ENCODE data around the gene TOR1A.
A peak's percentile ranks its signal among the peaks of the same experiment; 100 is the strongest.

The TOR1A gene

DNA sequence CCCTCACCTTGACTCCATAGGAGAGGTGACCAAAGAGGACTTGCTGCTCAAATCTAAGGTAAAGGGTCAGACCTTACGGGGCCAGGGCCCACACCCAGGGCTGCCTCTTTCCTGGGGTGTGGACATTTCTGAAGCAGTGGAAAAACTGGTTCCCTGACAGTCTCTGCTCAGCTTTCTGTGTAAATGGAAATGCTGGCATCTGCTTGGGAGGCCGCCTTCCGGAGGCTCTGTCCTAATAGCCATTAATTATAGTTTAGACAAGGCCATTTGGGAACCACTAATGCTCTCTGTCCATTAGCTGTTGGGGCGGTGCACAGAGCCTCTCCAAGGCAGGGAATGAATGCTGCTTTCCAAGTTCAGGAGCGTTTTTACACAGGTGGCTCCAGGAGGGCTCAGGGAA, 28.6 kb upstream of the TOR1A start:
- no peak for DNase-seq (ENCODE audit: low read depth in 2 of 2)

DNA sequence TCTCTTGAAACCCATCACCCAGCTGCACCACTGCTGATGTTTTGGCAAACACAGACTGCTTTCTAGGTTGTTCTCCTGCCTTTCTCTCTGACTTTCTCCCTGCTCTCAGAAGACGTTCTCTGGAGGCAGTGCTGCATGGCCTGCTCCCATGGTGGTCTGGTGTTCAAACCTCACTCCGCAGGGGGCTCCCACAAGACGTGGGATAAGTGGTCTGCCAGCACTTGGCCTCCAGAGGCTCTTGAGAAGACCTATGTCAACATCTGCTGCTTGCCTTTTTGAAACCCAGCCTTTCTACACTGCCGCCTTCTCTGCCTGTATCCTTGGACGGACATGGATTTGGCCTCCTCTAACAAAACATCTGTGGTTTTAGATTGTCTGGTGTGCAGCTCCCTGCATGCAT, 27.9 kb upstream of the TOR1A start:
- DNase-seq (ENCODE audit: low read depth in 2 of 2) = no peak

DNA sequence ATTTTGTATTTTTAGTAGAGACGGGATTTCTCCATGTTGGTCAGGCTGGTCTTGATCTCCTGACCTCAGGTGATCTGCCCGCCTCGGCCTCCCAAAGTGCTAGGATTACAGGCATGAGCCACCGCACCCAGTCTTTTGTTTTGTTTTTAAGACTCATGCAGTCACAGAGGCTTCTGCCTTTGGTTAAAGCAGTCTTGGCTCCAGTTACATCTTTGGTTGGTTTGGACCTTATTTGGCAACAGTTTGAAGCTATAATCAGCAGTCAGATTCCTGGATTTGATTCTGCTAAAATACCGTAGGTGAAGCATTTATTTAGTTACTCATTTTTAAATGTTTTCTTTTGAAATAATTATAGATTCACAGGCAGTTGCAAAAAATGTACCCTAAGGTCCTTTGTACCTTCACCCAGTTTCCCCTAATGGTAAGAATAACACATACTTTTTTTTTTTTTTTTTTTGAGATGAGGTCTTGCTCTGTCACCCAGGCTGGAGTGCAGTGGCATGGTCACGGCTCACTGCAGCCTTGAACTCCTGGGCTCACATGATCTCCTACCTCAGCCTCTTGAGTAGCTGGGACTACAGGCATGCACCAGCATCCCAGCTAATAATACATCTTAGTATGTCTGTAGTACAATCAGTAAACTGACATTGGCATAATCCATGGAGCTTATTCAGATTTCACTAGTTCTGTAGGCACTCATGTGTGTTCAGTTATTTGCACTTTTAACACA, 27.1 kb upstream of the TOR1A start:
- DNase-seq (ENCODE audit: low read depth in 2 of 2) = no peak

DNA sequence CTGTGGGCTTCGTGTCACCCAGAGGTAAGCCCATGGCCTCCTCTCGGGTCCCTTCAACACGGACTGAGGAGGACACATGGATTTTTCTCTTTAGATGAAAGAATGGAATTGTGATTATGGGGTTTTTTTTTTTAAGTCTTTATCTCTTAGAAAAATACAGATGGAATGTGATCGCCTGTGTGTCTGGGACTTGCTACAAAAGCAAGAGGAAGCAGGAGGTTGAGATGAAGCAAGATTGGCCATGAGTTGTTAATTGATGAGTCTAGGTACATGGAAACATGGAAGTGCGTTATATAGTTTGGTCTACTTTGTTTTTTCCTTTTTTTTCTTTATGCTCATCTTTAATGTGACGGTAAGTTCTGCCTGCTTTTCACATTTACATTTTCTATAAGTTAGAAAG, 26.0 kb upstream of the TOR1A start:
- DNase-seq (ENCODE audit: low read depth in 2 of 2) = no peak

DNA sequence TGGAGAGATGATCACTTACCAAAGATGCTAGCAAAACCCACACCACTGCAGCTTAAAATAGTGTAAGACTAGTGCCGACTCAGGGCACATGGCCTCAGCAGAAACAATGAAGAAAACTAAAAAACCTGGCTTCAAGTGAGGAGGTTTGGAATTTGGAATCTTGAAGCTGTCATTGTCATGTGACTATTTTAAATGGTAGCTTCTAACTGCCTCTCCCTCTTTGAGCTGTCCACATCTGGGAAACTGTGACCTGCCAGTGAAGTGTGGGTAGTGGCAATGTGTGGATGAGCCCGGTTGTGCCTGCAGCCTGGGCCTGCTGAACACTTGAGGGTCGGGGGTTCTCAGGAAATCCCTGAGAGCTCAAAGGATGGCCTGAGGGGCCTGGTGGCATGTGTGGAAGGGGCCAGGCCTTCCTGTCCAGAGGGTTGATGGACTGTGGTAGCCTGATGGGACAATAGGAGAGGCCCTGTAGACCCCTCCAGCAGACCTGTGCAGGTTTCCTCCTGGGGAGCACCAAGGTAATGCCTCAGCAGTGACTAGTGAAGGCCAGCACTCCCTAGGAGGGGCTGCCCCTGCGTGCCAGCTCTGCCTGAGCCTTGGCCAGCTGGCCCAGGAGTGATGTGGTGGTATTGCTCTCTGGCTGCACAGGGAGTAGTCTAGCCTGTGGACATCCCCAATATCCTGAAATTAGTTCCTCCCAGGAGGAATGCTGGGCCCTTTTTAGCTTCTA, 24.9 kb upstream of the TOR1A start:
- DNase-seq (ENCODE audit: low read depth in 2 of 2) = no peak

DNA sequence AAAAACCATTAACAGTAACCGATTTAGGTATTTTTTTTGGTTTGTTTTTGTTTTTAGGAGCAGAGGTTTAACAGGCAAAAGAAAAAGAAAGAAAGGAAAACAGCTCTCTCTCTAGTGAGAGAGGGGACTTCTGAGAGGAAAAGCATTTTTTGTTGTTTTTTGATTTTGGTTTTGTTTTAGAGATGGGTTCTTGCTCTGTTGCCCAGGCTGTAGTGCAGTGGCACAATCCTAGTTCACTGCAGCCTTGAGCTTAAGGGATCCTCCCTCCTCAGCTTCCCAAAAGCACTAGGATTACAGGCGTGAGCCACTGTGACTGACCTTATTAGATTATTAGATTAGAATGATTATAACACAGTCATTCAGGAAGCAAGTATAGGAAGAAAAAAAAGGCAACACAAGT, 21.4 kb upstream of the TOR1A start:
- no peak for DNase-seq (ENCODE audit: low read depth in 2 of 2)

DNA sequence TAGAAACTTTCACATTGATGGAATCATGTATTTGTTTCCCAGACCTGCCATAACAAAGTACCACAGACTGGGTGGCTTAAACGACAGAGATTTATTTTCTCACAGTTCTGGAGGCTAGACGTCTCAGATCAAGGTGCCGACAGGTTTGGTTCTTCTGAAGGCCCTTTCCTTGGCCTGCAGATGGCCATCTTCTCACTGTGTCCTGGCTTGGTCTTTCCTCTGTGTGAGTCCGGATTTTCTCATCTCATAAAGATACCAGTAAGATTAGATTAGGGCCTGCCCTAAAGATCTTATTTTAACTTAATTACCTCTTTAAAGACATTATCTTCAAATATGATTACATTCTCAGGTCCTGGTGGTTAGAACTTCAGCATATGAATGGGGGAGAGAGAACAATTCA, 17.1 kb upstream of the TOR1A start:
- no peak for DNase-seq (ENCODE audit: low read depth in 2 of 2)

DNA sequence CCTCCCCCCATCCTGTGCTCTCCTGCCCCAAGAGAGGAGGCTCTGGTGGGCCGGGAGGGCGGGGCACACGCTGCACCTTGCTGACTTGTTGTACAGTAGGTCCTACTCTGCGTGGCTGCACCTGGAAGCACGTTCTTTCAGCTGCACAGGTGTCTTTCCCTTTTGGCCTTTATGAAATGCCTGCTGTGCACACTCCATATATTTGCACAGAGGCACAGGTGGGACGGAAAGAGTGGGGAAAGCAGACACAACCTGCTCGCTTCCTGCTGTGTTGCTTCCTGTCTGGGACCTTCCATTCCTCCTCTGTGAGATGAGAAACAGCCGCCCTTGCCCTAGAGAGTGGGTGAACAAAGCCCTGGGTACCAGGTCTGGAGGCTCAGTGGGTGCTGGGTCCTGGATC, 16.1 kb upstream of the TOR1A start:
- DNase-seq (ENCODE audit: low read depth in 2 of 2) = no peak

DNA sequence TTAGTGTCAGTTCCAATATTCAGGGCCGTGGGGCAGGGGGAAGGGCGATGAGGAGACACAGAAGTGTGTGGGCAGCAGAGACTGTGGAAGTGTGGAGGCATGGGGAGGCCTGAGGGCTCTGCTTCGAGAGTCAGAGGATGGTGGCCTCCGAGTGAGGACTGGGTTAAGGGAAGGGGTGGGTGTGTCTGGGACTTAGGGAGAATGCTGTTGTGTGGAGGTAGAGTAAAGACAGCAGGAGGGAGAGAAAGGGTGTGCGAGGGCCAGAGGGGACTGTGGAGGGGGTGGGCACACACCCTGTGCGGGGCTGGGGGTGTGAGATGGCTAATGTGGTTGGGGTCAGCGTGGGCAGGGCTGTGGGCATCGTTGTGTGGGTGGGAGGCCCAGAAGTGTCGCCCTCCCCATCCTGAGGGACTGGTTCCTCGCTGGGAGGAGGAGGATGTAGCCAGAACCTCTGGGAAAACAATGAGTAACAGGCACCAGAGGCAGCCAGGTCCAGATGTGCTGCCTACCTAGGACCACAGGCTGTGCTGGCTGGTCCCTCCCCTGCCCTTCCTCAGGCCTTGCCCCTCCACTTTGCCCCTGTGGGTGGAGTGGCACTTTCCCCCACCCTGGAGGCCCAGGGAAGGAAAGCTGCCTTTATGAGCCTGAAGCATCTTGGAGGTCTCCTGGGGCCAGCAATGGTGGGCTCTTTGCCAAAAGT, 15.5 kb upstream of the TOR1A start:
- no peak for DNase-seq (ENCODE audit: low read depth in 2 of 2)

DNA sequence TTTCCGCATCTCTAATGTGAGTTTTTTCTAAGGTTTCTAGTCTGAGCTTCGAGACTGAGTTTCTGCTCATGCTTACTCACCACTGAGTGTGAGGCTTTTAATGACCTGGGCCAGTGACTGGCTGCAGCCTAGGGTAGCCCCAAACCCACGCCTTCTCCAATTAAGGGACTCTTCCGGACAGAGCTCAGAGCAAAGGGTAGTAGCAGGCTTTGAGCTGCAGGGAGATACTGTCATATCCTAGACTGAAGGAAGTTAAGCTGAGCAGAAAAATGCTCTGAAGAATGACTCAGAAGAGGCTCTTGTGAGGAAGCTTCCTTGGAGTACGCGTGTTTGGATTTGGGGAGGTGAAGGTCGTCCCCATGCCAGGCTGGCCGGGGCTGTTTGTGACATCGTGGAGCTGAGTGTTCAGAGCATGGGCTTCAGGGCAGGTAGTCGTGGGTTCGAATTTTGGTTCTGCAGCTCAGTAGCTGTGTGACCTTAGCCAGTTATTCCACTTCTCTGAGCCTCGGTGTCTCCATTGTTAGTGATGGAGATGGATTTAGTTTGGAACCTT, 14.8 kb upstream of the TOR1A start:
- no peak for DNase-seq (ENCODE audit: low read depth in 2 of 2)

DNA sequence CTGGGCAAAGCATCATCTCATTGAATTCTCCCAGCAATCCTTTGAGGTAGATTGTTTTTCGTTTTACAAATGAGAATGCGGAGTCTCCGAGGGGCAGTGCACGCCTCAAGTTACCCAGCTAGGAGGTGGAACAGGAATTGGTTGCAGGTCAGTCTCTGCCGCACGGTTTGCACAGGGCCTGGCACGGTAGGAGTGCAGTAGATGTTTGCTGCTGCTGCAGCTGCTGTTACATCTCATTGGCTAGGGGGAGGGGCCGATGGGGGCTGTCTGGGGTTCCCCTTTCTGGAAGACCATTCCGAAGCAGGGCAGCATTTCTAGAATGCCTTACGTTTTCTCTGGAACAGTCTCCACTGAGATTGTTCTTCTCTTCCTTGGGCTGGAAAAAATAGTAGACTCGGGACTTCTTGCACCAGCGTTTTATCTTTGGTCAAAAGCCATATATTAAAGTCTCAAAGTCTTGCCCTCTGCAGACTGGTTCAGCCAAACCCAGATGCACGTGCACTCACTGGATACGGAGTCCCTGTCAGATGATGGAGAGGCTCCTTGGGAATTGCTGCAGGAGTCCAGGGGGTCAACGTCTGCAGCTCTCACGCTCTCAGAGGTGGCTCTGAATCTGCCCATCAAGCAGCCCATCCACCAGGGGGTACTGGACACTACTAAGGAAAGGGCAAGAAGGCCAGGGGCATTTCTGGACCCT, 12.5 kb upstream of the TOR1A start:
- no peak for DNase-seq (ENCODE audit: low read depth in 2 of 2)

DNA sequence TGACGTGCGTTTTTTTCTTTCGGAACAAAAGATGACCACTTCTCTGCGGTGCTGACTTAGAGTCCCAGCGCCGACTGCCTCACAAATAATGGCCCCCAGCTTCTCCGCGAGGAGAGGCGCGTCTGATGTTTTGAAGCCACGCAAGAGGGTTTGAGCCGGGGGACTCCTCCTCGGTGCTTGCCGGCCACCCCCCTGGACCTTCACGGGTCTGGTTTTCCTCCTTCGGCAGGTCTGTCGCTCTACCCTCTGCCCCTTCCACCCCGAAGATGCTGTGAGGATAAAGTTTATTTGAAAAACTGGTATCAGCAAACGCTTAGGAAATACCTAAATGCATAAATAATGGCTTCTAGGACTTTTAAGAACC, 11.9 kb upstream of the TOR1A start:
- no peak for DNase-seq (ENCODE audit: low read depth in 2 of 2)

DNA sequence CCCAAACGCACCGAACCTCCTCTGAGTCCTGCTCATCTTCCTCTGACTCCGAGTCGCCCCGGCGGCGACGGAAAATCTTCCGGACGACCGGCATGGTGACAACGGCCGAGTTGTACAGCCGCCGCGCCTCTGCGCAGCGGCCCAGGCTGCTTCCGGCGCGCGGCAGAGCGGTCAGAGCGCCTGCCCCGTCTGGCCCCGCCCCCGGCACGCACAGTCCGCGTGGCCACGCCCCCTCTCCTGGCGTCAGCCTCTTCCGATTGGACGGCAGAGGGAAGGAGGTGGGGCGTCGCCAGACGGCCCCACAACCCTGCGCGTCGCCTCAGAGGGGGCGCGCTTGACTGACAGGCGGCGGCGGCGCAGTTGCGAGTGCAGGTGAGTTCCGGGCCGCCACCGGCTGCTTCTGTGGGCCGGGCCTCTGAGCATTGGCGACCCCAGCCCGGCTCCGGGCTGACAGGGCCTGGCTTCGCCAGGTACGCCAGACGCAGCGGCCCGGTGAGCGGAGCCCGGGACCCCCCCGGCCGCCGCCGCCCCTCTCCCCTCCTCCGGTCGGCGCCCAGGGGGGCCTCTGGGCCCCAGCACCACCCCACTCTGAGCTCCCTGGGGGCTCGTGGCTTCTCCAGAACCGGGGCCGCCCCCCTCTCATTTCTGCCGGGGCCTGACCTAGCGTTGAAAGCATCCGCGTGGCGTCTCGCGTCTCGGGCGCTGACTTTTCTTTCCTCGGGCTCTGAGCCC, 11.4 kb upstream of the TOR1A start, which contains the start of the genes C9orf78 and USP20:
TSS of gene C9orf78 (minus strand) at position 148 of the 732 bp plus-strand sequence. CDS start at position 94, 54 bp downstream.
TSS of gene USP20 (plus strand) at position 331 of the 732 bp plus-strand sequence. CDS start 17,098 bp downstream, outside the sequence.
- DNase-seq (ENCODE audit: low read depth in 2 of 2) = peak; percentile 90 to 95

DNA sequence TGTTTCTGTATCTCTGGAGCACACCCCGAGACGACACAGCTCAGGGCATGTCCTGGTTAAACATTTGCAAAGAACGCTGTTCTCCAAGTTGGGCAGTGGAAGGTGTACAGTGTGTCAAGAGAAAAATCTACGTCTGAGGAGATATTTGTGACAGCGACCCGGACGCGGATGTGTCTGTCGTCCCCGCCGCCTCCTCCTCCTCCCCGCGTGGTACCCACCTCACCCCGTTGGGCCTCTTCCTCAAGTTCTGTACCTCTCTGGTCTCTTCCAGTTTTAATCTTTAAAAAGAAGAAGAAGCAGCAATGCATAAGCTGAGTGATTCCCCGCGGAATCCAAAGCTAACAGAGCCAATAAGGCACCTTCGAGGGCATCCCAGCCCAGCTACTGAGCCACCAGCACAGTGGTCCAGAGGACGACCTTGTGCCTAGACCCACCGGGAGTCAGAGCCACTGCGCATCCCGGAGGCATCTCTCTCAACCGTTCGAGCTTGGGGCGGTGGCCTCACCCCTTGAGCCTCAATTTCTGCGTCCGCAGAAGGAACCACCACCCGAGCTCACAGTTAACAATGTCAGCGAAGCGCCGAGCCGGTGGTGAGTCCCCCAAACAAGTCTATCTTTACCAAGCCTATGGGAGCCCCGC, 10.7 kb upstream of the TOR1A start:
- no peak for DNase-seq (ENCODE audit: low read depth in 2 of 2)

DNA sequence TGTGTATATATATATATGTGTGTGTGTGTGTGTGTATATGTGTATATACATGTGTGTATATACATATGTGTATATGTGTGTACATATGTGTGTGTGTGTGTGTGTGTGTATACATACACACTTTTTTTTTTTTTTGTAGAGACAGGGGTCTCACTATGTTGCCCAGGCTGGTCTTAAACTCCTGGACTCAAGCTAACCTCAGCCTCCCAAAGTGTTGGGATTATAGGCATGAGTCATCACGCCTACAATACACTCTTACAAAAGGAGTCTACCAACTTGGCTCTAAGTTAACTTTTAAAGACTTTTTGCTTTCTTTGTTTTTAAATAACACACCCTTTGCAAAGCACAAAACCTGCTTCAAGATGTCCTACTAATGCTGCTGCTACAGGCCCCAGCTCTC, 9.0 kb upstream of the TOR1A start:
- no peak for DNase-seq (ENCODE audit: low read depth in 2 of 2)

DNA sequence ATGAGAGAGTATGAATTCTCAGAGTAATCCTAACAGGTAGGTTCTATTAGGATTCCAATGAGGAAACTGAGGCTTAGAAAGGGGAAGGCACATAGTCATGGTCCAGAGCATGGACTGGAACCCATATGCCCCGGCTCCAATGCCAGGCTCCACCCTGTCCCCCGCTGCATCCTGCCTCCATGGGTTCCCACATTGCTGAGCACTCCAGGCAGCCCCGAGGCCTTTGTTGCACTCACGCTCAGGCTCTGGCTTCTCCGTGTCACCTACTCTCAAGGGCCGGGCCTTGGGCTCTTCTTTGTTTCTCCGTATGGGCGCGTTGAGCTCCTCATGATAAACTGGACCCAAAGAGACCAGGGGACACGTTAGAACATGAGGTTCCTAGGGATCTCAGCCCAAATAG, 5.0 kb upstream of the TOR1A start:
- DNase-seq (ENCODE audit: low read depth in 2 of 2) = no peak

DNA sequence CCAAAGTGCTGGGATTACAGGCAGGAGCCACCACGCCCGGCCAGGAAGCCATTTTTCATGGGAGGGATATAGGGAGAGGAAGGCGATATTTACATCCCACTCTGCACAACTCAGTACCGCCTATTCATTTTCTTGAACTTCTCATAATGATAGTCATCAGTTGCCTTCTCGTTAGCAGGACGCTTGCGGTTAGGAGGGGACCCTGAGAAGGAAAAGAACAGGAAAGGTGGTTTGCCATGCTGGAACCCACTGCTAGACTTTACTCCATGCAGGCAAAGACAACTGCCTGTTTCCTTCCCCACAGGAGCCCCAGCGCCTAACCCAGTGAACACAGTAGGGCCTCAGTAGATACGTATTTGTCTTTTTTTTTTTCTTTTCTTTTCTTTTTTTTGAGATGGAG, 4.1 kb upstream of the TOR1A start:
- DNase-seq (ENCODE audit: low read depth in 2 of 2) = no peak

DNA sequence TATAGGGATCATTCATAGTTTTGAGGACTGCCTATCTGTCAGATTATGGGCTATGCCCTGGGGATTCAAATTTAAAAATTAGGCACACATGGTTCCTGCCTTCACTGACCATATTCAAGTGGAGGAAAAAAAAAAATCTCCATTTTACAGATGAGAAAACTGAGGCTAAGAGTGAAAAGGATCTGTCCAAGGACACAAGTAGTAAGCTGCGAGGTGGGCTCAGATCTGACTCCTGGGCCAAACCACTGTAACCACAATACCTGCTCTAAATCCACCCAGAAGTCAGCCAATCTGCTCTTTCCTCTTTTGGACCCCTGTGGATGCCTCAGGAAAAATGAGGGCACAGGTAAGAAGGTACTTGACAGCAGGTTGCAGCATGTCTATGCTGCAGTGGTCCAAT, 2.8 kb upstream of the TOR1A start:
- DNase-seq (ENCODE audit: low read depth in 2 of 2) = no peak

DNA sequence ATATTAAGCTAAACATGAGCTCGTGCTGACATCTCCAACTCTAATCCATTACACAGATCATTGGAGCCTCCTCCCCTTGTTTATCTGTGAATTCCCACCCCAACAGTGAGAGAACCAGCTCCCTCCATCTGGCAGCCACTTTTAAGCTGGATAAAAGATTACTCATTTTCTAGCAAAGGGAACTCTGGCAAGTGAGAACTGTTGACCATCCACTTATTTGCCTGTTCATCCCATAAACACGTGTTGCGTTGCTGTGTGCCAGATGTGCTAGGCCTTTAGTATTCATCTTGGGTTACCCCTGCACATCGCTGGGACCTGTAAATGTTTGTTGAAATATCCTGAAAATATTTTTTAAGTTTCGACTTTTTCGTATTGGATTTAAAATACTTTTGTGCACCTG, 2.4 kb upstream of the TOR1A start:
- DNase-seq (ENCODE audit: low read depth in 2 of 2) = no peak

DNA sequence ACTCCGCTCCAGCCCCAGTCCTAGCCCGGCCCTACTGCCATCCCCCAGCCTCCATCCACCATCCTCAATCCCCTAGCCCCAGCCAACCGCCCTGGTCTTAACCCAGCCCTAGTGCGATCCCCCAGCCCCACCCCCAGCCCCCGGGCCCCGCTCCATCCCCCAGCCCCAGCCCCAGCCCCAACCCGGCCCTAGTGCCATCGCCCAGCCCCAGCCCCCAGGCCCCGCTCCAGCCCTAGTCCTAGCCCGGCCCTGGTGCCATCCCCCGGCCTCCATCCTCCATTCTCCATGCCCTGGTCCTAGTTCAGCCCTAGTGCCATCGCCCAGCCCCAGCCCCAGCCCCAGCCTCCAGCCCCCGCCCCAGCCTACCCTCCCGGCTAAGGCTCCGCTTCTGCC, 398 bp downstream of the TOR1A start:
- DNase-seq (ENCODE audit: low read depth in 2 of 2) = no peak

Measured in stimulated activated CD8-positive, alpha-beta memory T cell treated with anti-CD3 and anti-CD28 coated beads, Interleukin-7, amount 100 ng/mL, for 1 hour (primary cell).